HG02973 (cell line): ENCODE results near the gene HOXC12.

Source experiments
- ATAC-seq: cut with Tn5 transposase; IDR thresholded peaks from one replicate; pipeline ENCODE4 v1.9.1; 2021; ENCODE audit warnings: moderate library complexity; ENCODE audit not compliant: unreplicated experiment

The HOXC12 gene

DNA sequence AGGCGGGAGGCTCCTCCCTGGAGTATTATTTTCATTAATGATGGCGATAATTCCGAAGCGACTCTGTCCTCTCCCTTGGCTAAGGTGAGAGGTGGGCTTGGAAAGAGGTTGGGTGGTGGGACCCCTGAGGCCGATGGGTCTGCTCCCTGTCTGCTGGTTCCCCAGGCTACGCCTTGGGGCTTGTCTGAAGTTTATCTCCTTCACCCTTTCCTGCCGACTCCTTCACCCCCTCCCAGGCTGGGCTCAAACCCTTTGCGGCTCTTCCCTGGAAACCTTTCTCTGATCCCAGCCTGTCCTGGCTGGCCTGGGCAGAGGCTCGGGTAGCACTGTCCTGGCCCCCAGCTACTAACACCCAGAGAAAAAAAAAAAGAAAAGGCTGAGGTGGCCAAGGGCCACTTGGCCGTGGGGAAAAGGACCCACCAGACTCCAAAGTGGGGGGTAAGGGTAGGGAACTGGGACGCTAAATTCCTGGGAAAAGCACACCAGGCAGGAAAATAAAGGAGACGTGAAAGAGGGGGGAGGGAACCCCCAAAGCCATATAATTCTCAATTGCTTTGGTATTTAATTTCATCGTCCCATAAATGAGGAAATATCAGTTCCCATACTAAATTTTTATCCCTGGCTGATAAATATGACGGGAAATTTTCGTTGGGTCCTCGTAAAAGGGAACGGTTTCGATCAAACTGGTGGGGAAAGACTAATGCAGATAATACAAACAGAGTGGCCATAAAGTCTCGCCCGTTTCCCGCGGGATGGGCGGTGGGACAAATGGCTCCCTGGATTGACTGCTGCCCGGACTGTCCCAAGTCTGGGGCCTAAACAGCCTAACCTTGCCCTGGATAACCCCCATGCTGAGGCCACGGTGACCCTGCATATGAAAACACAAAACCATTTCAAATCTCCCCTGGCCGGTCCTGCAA is 28.2 kb downstream of the HOXC12 start:
- ATAC-seq, result no peak

DNA sequence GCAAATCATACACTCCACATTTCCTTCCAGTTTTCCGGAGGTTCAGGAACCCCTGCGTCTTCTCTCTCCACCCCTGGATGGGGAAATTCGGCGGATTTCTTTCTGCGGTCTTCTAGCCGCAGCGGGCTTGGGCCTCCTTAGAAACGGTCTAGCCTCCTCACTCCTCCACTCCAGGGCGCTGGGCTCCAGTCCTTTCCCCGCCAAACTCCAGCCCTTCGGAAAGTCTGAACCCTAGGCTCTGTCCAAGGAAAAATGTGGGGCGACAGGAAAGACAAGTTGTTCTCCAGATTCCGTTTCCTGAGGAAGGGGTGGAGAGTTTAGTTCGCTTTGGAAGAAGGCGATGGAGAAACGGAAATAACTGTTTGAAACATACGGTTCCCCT is 28.9 kb downstream of the HOXC12 start:
- no peak for ATAC-seq

DNA sequence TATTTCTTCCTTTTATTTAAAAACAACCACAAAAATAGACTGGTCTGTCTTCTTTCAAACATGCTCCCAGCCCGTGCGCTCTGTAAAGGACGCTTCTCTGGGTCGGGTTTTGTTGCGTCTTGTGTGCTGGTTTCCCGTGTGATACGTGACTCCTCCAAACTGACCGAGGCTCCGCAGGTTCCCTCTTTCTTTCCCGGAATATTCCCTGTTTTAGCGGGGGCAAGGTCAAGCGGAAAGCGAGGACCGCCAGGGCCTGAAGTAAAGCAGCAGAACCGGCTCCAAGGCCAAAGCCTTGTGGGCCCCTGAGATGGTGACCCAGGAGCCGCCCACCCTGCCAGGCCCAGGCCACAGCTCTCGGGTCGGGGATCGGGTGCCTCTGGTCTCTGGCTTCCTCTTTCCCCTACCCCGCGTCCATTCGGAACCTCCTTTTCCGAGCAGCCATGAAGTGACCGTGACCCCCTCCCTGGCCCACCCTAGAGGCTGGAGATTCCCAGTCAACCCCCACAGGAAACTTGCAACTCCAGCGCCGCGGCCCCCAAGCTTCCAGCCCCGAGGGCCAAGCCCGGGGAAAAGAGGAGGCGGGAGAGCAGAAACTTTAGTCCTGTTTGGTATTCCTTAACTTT is 29.4 kb downstream of the HOXC12 start:
- ATAC-seq, result no peak

- no peak for ATAC-seq
Observed at GRCh38 chr12:53984901-53985691, 30.4 kb downstream of the HOXC12 start, which contains the start of gene HOXC10. Gene HOXC10, plus strand, starts transcription at chr12:53985146. Its CDS starts 114 bp downstream, at chr12:53985260.

DNA sequence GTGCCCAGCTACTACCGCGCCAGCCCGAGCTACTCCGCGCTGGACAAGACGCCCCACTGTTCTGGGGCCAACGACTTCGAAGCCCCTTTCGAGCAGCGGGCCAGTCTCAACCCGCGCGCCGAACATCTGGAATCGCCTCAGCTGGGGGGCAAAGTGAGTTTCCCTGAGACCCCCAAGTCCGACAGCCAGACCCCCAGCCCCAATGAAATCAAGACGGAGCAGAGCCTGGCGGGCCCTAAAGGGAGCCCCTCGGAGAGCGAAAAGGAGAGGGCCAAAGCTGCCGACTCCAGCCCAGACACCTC is 30.9 kb downstream of the HOXC12 start:
- no peak for ATAC-seq

- no peak for ATAC-seq
Observed at GRCh38 chr12:53985994-53986685, 31.4 kb downstream of the HOXC12 start.

GRCh38 chr12:53986686-53987483 is 32.2 kb downstream of the HOXC12 start:
- ATAC-seq, result no peak

DNA sequence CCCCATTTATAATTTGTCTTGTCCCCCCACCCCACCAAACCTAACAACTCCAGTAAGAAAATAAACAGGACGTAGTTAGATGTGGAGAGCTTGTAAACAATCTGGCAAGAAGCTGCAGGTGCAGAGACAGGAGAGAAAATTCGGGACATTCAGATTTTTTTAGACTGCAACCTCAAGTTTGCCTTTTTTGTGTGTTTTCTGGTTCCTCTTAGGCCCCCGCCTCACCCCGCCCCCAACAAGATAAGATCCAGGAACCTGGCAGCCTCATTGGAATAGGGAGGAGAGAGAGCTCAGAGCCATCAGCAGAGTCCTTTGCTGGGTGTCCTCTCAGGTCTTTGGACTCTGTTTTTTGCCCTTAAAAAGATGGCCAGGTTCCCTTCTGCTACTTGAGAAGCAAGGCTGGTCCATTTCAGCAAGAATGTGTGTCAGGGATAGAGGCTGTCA is 33.1 kb downstream of the HOXC12 start:
- no peak for ATAC-seq

GRCh38 chr12:53988541-53989226 is 34.0 kb downstream of the HOXC12 start:
- no peak for ATAC-seq

- no peak for ATAC-seq
Observed at GRCh38 chr12:53989227-53990113, 34.8 kb downstream of the HOXC12 start.

GRCh38 chr12:53990311-53991076 is 35.8 kb downstream of the HOXC12 start:
- no peak for ATAC-seq

DNA sequence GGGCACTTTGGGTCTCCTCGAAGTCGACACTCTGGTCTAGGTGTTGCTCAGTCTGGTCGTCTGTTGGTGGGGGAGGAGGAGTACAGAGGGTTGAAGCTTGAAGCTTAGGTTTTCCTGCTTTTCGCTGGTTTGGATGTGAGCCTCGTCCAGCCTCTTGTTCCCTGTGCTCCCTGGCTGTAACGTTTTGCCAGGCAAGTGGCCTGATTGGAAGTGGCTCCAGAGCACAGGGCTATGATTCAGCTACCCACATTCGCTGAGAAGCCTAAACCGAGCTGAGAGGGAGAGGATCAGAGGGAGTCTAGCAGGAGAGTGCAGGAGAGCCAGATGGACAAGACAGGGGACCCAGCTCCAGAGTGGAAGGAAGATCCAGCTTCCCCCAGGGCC is 36.4 kb downstream of the HOXC12 start:
- ATAC-seq, result no peak

GRCh38 chr12:53992377-53992889 is 37.7 kb downstream of the HOXC12 start:
- ATAC-seq, result no peak

GRCh38 chr12:53993162-53994008 is 38.7 kb downstream of the HOXC12 start:
- no peak for ATAC-seq

DNA sequence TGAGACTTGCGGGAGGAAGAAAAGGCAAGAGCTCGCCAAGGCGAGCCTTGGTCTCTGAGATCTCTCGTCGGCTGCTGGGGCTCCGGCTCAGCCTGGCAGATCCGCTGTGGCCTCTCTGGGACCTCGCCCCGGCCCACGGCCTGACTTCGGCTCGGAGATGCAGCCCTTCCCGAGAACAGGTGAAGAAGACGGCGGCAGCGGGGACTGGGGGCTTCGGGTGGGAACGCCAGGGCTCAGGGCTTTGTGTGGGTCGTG is 39.2 kb downstream of the HOXC12 start:
- no peak for ATAC-seq

DNA sequence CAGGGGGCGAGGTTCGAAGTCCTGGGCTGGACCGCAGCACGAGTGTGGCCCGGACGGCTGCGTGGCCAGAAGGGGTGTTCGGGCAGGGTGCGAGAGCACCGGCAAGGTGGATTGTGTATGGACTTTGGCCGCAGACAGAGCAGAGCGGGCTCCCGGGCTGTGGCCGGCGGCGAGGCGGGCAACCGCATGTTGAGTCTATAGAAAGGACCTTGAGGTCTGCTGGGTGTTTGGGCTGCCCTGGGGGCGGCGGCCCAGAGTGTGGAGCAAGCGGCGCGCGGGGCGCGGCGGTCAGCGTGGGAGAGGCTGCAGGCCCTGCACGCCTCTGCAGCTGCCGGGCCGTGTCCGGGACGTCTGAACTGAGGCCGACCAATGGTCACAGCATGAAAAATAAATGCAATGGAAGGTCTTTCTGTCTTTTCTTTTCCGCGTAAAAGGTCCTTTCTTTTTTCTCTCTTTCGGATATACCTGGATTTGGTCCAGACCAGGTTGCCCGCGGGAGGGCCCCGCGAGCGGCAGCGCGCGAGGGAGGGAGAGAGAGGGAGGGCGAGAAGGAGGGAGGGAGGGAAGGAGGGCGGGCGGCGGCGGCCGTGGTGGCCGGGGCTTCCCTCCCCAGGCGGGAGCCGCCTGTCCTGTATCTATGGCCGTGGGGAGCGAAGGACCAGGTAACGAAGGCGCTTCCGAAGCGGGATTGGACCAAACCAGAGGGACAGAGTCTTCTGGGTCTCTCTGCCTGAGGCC is 39.7 kb downstream of the HOXC12 start:
- ATAC-seq, result no peak
